Measurements from ENCODE around the gene MASP2.
"Not testable (repeated sequence)": the region's sequence is repeated elsewhere in the genome, so short reads cannot be mapped to it uniquely, and the experiment has no call there.

The MASP2 gene

DNA sequence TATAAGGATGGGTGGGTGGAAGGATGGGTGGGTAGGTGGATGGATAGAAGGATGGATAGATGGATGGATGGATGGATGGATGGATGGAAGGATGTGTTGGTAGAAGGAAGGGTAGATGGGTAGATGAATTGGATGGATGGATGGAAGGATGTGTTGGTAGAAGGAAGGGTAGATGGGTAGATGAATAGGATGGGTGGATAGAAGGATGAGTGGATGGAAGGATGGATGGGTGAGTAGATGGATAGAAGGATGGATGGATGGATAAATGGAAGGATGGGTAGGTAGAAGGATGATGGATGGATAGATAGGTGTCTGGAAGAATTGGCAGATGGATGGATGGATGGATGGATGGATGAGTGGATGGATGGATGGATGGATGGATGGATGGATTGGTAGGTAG, 6.0 kb downstream of the MASP2 start:
- FAIRE-seq (no peak), DNase-seq (ENCODE audit: insufficient read length, low spot score) (no peak)
- TF ChIP-seq, protein P1, sequence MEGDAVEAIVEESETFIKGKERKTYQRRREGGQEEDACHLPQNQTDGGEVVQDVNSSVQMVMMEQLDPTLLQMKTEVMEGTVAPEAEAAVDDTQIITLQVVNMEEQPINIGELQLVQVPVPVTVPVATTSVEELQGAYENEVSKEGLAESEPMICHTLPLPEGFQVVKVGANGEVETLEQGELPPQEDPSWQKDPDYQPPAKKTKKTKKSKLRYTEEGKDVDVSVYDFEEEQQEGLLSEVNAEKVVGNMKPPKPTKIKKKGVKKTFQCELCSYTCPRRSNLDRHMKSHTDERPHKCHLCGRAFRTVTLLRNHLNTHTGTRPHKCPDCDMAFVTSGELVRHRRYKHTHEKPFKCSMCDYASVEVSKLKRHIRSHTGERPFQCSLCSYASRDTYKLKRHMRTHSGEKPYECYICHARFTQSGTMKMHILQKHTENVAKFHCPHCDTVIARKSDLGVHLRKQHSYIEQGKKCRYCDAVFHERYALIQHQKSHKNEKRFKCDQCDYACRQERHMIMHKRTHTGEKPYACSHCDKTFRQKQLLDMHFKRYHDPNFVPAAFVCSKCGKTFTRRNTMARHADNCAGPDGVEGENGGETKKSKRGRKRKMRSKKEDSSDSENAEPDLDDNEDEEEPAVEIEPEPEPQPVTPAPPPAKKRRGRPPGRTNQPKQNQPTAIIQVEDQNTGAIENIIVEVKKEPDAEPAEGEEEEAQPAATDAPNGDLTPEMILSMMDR (IDR thresholded peaks at IDR 0.05; ENCODE audit: insufficient read depth, missing control alignments) = no peak

DNA sequence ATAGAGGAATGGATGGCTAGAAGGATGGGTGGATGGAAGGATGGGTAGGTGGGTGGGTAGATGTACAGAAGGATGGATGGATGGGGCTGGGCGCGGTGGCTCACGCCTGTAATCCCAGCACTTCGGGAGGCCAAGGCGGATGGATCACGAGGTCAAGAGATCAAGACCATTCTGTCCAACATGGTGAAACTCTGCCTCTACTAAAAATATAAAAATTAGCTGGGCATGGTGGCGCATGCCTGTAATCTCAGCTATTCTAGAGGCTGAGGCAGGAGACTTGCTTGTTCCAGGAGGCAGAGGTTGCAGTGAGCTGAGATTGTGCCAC, 7.0 kb downstream of the MASP2 start:
- not testable (repeated sequence) for DNase-seq (ENCODE audit: insufficient read length, low spot score); FAIRE-seq

DNA sequence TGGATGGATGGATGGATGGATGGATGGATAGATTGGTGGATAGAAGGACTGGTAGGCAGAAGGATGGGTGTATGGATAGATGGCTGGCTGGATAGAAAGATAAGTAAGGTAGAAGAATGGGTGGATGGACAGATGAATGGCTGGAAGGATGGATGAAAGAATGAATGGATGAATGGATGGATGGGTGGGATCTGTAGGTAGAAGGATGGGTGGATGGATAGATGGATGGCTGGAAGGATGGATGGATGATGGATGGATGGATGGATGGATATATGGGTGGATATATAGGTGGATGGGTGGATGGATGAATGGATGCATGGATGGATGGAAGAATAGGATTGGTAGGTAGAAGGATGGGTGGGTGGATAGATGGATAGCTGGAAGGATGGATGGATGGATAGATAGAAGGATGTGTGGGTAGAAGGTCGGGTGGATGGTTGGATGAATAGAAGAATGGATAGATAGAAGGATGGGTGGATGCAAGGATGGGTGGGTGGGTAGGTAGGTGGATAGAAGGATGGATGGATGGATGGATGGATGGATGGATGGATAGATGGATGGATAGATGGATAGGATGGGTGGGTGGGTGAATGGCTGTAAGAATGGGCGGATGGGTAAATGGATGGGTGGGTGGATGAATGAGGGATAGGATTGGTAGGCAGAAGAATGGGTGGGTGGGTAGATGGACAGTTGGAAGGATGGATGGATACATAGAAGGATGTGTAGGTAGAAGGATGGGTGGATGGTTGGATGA, 7.5 kb downstream of the MASP2 start:
- DNase-seq (ENCODE audit: insufficient read length, low spot score) = no peak
- no peak for FAIRE-seq
- TF ChIP-seq, protein P1 (IDR thresholded peaks at IDR 0.05; ENCODE audit: insufficient read depth, missing control alignments) = no peak

DNA sequence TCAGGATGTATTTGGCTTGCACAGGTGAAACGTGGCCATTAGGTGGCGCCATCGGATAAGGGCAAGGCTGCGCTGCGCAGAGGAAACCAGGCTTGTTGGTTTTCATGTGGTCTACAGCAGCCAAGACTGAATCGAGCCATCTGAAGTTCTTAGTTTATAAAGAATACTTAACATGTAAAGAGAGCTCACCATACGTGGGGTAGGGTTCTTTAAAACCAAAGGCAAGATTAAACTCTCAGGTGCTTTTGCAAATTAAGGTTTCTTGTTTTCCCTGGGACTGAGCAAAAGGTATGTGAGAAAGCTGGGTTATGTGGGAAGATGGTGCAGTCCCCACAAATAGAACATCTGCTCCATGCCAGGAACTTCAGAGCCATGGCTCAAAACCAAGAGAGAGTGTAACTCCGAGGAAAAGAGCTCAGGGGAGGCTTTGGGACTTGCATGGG, 9.3 kb downstream of the MASP2 start:
- TF ChIP-seq, protein P1 (IDR thresholded peaks at IDR 0.05; ENCODE audit: insufficient read depth, missing control alignments) = peak; percentile 99
- DNase-seq (ENCODE audit: insufficient read length, low spot score) (peak; percentile 54), FAIRE-seq (no peak)

DNA sequence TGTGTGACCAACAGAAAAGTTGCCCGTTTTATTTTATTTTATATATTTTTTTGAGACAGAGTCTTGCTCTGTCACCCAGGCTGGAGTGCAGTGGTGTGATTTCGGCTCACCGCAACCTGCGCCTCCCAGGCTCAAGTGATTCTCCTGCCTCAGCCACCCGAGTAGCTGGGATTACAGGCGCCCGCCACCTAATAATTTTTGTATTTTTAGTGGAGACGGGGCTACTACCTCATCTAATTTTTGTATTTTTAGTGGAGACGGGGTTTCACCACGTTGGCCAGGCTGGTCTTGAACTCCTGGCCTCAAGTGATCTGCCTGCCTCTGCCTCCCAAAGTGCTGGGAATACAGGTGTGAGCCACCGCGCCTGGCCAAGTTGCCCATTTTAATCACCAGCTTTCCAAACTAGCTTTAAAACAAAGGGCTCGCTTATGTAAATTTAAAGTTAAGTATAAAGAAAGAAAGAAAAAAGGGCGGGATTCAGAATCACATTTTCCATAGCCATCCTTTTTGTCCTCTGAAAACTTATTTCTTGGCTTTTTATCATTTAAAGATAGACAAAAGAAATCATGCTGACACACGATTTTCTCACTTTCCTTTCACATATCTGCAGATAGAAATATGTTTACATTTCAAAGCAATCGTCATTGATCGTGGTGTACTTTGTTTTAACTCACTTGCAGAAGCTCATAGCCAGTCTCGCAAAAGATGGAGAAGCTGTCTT, 9.9 kb downstream of the MASP2 start:
- not testable (repeated sequence) for FAIRE-seq; DNase-seq (ENCODE audit: insufficient read length, low spot score)

DNA sequence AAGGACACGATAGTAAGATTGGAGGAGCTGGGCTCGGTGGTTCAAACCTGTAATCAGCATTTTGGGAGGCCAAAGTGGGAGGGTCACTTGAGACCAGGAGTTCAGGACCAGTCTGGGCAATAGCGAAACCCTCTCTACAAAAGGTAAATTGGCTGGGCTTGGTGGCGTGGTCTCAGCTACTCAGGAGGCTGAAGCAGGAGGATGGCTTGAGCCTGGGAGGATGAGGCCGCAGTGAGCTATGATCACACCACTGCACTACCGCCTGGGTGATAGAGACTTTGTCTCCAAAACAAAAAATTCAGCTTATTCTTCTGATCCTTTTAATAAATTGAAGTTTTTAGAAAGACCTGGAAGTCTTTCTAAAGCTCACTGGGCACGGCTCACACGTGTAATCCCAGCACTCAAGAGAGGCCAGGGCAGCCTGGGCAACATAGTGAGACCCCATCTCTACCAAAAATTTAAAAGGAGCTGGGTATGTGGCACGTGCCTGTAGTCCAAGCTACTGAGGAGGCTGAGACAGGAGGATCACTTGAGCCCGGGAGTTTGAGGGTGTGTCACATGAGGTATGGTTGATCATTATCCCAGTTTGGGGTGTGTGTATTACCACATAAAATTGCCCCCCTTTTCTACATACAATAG, 15.3 kb downstream of the MASP2 start:
- TF ChIP-seq, protein P1 (IDR thresholded peaks at IDR 0.05; ENCODE audit: insufficient read depth, missing control alignments) = no peak
- FAIRE-seq = no peak
- no peak for DNase-seq (ENCODE audit: insufficient read length, low spot score)

DNA sequence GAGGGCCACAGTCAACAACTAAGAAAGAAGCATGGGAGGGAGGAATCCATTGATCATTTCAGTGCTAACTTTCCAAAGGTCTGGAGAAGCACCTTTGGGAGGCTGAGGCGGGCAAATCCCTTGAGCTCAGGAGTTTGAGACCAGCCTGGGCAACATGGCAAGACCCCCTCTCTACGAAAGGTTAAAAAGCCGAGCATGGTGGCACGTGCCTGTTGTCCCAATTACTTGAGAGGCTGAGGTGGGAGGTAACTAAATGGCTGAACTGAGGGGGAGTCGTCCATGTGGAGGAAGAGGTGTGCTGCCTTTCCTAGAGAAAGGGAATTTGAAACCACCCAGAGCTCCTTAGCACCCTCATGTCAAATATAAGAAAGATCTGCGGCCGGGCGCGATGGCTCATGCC, 16.2 kb downstream of the MASP2 start:
- TF ChIP-seq, protein P1 (IDR thresholded peaks at IDR 0.05; ENCODE audit: insufficient read depth, missing control alignments) = no peak
- no peak for DNase-seq (ENCODE audit: insufficient read length, low spot score)
- FAIRE-seq = no peak

DNA sequence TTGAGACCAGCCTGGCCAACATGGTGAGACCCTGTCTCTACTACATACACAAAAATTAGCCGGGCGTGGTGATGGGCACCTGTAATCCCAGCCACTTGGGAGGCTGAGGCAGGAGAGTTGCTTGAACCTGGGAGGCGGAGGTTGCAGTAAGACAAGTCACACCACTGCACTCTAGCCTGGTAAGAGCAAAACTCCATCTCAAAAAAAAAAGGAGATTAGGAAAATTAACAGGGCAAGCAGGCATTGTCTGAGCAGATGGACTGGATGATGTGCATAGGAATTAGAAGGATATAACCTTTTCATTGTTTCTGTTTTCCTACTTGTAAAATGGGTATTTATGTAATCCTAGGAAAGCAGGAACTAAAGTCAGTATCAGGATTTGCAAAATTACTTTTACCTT, 19.0 kb downstream of the MASP2 start:
- TF ChIP-seq, protein P1 (IDR thresholded peaks at IDR 0.05; ENCODE audit: insufficient read depth, missing control alignments) = no peak
- no peak for DNase-seq (ENCODE audit: insufficient read length, low spot score)
- FAIRE-seq = no peak

Data from D721Med (cell line).